Neuronal stem cell (in vitro differentiated cells): ENCODE results near the gene BTBD10. TPM values are rescaled to one million over a fixed set of nuclear protein-coding genes. Genes with fewer than 3 reads are reported as not detected.
A peak's percentile ranks its signal among the peaks of the same experiment; 100 is the strongest.

Experiments
- DNase-seq: peaks from one replicate; pipeline ENCODE4 v3.0.0-alpha.2; 2013; ENCODE audit warnings: low spot score
- H2AFZ ChIP-seq: one replicate; pipeline ENCODE4 v1.6.1; 2013; ENCODE audit warnings: mild to moderate bottlenecking, low read length, inconsistent platforms
- H2AK5ac ChIP-seq: 2 replicates; pipeline ENCODE4 v1.6.1; 2013; ENCODE audit warnings: low read depth, mild to moderate bottlenecking, inconsistent platforms, low read length, moderate library complexity, mixed read lengths
- H2BK120ac ChIP-seq: 2 replicates; pipeline ENCODE4 v1.6.1; 2013; ENCODE audit warnings: low read depth, mild to moderate bottlenecking, inconsistent platforms, low read length, moderate library complexity, mixed read lengths
- H2BK12ac ChIP-seq: one replicate; pipeline ENCODE4 v1.6.1; 2013; ENCODE audit warnings: low read length, inconsistent platforms
- H2BK15ac ChIP-seq: 2 replicates; pipeline ENCODE4 v1.6.1; 2013; ENCODE audit warnings: mild to moderate bottlenecking, low read length, inconsistent platforms, mixed read lengths
- H2BK5ac ChIP-seq: one replicate; pipeline ENCODE4 v1.6.1; 2013; ENCODE audit warnings: inconsistent platforms, mild to moderate bottlenecking, low read length, moderate library complexity
- H3K14ac ChIP-seq: one replicate; pipeline ENCODE4 v1.6.1; 2013; ENCODE audit warnings: low read length, inconsistent platforms
- H3K18ac ChIP-seq: 2 replicates; pipeline ENCODE4 v1.6.1; 2013; ENCODE audit warnings: low read length, inconsistent platforms
- H3K23ac ChIP-seq: 2 replicates; pipeline ENCODE4 v1.6.1; 2013; ENCODE audit warnings: low read depth, mild to moderate bottlenecking, mixed read lengths, low read length, inconsistent platforms; ENCODE audit not compliant: poor library complexity
- H3K27ac ChIP-seq: replicated peaks from 3 replicates; pipeline ENCODE4 v1.5.1; 2013; ENCODE audit warnings: low read length, inconsistent platforms
- H3K27me3 ChIP-seq, 3 experiments: 2 replicates each; pipeline ENCODE4 v1.6.1; 2013; ENCODE audit warnings: low read length in 3 of 3, mild to moderate bottlenecking in 2 of 3, inconsistent platforms in 1 of 3, low read depth in 1 of 3, mixed read lengths in 1 of 3, moderate library complexity in 1 of 3; ENCODE audit not compliant: control insufficient read depth in 3 of 3, insufficient read depth in 3 of 3
- H3K36me3 ChIP-seq, 2 donors: replicated peaks in 1 of 2; 2 replicates each; pipeline ENCODE4 v1.6.1; 2013; ENCODE audit warnings: low read length in 2 of 2; ENCODE audit not compliant: control insufficient read depth in 2 of 2, insufficient read depth in 2 of 2
- H3K4ac ChIP-seq: 2 replicates; pipeline ENCODE4 v1.6.1; 2013; ENCODE audit warnings: inconsistent platforms, mild to moderate bottlenecking, low read length, moderate library complexity
- H3K4me1 ChIP-seq, 2 donors: 1 replicate in 1 of 2; 2 replicates in 1 of 2; pipeline ENCODE4 v1.6.1; 2013; ENCODE audit warnings: low read length in 2 of 2, low read depth in 1 of 2; ENCODE audit not compliant: control insufficient read depth in 2 of 2, insufficient read depth in 1 of 2
- H3K4me2 ChIP-seq: one replicate; pipeline ENCODE4 v1.6.1; 2013; ENCODE audit warnings: mild to moderate bottlenecking, low read length, inconsistent platforms; ENCODE audit not compliant: insufficient read depth, poor library complexity, severe bottlenecking
- H3K4me3 ChIP-seq, 2 donors: 2 replicates each; pipeline ENCODE4 v1.5.1; 2013; ENCODE audit warnings: low read length in 2 of 2, mild to moderate bottlenecking in 2 of 2, inconsistent platforms in 1 of 2, moderate library complexity in 1 of 2
- H3K79me1 ChIP-seq: one replicate; pipeline ENCODE4 v1.6.1; 2013; ENCODE audit warnings: low read depth, mild to moderate bottlenecking, inconsistent platforms, low read length, moderate library complexity
- H3K9ac ChIP-seq: one replicate; pipeline ENCODE4 v1.6.1; 2013; ENCODE audit warnings: mild to moderate bottlenecking, low read depth, low read length, inconsistent platforms; ENCODE audit not compliant: poor library complexity
- H3K9me3 ChIP-seq, 2 donors: replicated peaks in 1 of 2; 2 replicates each; pipeline versions ENCODE3 to v1.6.1; 2013; ENCODE audit warnings: low read length in 2 of 2, mild to moderate bottlenecking in 2 of 2, inconsistent platforms in 1 of 2, low read depth in 1 of 2, mixed read lengths in 1 of 2, moderate library complexity in 1 of 2; ENCODE audit not compliant: control insufficient read depth in 2 of 2, insufficient read depth in 1 of 2
- H4K8ac ChIP-seq: one replicate; pipeline ENCODE4 v1.6.1; 2013; ENCODE audit warnings: low read depth, mild to moderate bottlenecking, inconsistent platforms, low read length, moderate library complexity
- H4K91ac ChIP-seq: one replicate; pipeline ENCODE4 v1.6.1; 2013; ENCODE audit warnings: low read length, low read depth, mild to moderate bottlenecking, inconsistent platforms; ENCODE audit not compliant: poor library complexity
- WGBS, 2 donors: extraction: QIAGEN DNeasy Blood & Tissue Kit; methylation state at CpG; one replicate each; pipeline ENCODE4 v1.1.7; 2013; ENCODE audit warnings: missing lambda C conversion rate in 2 of 2, mixed read lengths in 1 of 2; ENCODE audit not compliant: insufficient read length in 2 of 2, insufficient replicate concordance in 1 of 2; ENCODE audit errors: extremely low coverage in 2 of 2; 5-methylcytosine and 5-hydroxymethylcytosine counted together
- polyA plus RNA-seq, 2 experiments: library from polyadenylated mRNA; stranded (reverse); fragments of 200-250 nt; gene quantifications; one replicate each; pipeline ENCODE4 v1.2.3, GENCODE V29; 2013

Gene BTBD10
- polyA plus RNA-seq (2013, experiment 1 of 2) = 20.7 TPM
- polyA plus RNA-seq (2013, experiment 2 of 2) = 19.8 TPM

DNA sequence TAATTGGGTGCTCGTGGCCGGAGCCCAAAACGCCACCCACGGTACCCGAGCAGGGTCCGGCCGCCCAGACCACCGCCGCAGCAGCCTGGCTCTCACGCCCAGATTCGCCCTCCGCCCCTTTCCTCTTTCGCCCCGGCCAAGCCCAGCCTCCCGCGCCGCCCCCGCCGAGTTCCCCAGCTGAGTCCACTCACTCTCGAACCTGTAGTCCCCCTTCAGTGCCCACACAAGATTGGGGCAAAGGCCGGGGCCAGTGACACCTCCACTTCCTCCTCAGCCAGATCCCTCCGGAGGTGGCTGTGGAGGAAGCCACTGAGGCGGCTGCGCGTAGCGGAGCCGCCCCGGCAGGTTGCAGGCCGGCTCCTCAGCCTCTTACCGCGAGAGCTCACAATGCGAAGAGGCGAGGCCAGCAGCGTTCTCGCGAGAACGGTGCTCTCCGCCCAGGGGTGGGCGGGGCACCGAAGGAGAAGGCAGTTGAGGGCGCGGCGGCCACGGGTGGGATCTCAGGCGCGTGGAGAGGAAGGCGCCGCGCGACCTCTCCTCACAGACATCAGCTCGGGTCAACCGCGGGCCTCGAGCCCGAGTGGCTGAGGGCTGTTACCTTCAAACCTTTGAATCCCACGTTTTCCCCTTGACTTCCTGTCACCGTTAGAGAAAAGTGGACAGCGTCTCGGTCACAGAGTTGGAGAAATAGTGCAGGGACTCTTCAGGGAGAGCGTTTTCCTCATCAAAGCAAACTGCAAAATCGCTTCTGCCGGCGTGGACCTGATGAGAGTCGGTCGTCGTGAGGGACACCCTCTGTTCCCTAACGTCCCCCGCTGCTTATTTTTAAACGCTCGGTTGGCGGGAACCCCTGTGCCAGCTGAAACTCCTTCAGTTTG is at the start of gene BTBD10:
TSS of gene BTBD10 (minus strand) at position 322 of the 878 bp plus-strand sequence. CDS start 18,098 bp downstream, outside the sequence.
- peak; percentile 90 for DNase-seq
- Histone ChIP-seq H3K36me3 (no peaks in the 10 kb centered on the region), H3K4me2 (peak within 1 kb of the TSS; percentile 83), H3K4me3 (peak within 1 kb of the TSS; percentile 87 to 99), H3K14ac (peak within 1 kb of the TSS; percentile 79), H3K9me3 (no peaks in the 10 kb centered on the region), H3K9ac (peak within 1 kb of the TSS; percentile 84), H3K27me3 (peaks cover 0 to 6% (median 0%) of the 10 kb centered on the region in 3 experiments), H3K27ac (peak within 1 kb of the TSS; percentile 83), H2BK15ac (no peak within 1 kb of the TSS), H2BK12ac (no peak within 1 kb of the TSS), H2BK5ac (no peak within 1 kb of the TSS), H3K4me1 (peaks cover 4 to 7% of the 10 kb centered on the region in 2 donors), H3K79me1 (no peaks in the 10 kb centered on the region), H3K18ac (peak within 1 kb of the TSS; percentile 93), H3K4ac (no peak within 1 kb of the TSS), H4K91ac (no peak within 1 kb of the TSS), H2AK5ac (no peak within 1 kb of the TSS), H2BK120ac (no peak within 1 kb of the TSS), H3K23ac (peak within 1 kb of the TSS; percentile 92), H2AFZ (peak within 1 kb of the TSS; percentile 100), H4K8ac (no peak within 1 kb of the TSS)
- no CpG with 5 or more reads among the region's 71 CpGs for WGBS, 2 donors

DNA sequence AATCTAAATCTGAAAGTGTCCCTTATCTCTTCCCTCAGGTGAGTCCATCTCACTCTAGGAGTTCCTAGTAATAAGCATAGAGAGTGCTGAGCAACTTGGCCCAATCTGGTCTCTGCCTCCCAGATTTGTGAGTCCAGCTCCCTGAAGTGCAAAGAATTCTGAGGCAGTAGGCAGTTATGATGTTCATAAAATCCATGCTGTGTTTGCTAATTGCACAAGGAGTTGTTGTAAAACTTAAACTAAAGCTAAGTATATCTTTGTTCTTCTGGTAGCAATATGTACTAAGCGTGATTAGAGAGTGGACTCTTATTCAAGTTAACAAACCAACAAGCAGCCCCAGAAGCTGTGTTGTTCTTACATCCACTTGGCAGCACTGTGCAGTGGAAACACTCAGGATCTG is 40.4 kb upstream of the BTBD10 start:
- Histone ChIP-seq H2AFZ (no peak overlapping the region), H2BK15ac (no peak overlapping the region), H2BK5ac (no peak overlapping the region), H3K27ac (no peak overlapping the region), H3K4me3 (no peak overlapping the region), H2BK12ac (no peak overlapping the region), H3K36me3 (no peaks in the 10 kb centered on the region), H3K18ac (no peak overlapping the region), H3K14ac (no peak overlapping the region), H3K4me2 (no peak overlapping the region), H2BK120ac (no peak overlapping the region), H3K79me1 (no peaks in the 10 kb centered on the region), H3K4ac (no peak overlapping the region), H4K8ac (no peak overlapping the region), H3K4me1 (no peaks in the 10 kb centered on the region), H3K9ac (no peak overlapping the region), H3K27me3 (no peaks in the 10 kb centered on the region), H2AK5ac (no peak overlapping the region), H4K91ac (no peak overlapping the region), H3K9me3 (no peaks in the 10 kb centered on the region), H3K23ac (no peak overlapping the region)
- no CpG with 5 or more reads among the region's 1 CpG for WGBS, 2 donors
- DNase-seq = no peak

DNA sequence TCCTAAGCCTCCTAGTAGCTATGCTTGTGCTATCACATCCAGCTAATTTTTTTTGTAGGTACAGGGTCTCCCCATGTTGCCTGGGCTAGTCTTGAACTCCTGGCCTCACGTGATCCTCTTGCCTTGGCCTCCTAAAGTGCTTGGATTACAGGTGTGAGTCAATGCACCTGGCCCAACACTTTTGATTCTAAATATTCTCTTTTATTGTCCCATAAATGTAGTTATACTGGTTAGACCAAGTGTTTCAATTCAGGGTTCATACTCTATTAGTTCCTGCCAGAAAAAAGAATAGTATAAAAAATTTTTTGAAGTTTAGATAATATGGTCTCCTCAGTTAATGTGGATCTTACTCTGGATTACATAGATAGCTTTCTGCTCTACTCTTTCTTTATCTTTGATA is 39.5 kb upstream of the BTBD10 start:
- H4K91ac ChIP-seq = no peak overlapping the region
- H3K27ac ChIP-seq = no peak overlapping the region
- no peaks in the 10 kb centered on the region for H3K79me1 ChIP-seq
- no peak overlapping the region for H3K4me3 ChIP-seq
- no peak overlapping the region for H2BK12ac ChIP-seq
- DNase-seq = no peak
- H3K23ac ChIP-seq = no peak overlapping the region
- H2BK120ac ChIP-seq = no peak overlapping the region
- no peaks in the 10 kb centered on the region for H3K9me3 ChIP-seq
- no peaks in the 10 kb centered on the region for H3K4me1 ChIP-seq
- no peak overlapping the region for H4K8ac ChIP-seq
- no peak overlapping the region for H2BK15ac ChIP-seq
- no peak overlapping the region for H2AFZ ChIP-seq
- no peak overlapping the region for H3K18ac ChIP-seq
- no peak overlapping the region for H3K9ac ChIP-seq
- H3K4me2 ChIP-seq = no peak overlapping the region
- no peak overlapping the region for H3K14ac ChIP-seq
- H3K4ac ChIP-seq = no peak overlapping the region
- H2BK5ac ChIP-seq = no peak overlapping the region
- WGBS, 2 donors = no CpG with 5 or more reads among the region's 1 CpG
- H3K36me3 ChIP-seq = no peaks in the 10 kb centered on the region
- H2AK5ac ChIP-seq = no peak overlapping the region
- no peaks in the 10 kb centered on the region for H3K27me3 ChIP-seq

DNA sequence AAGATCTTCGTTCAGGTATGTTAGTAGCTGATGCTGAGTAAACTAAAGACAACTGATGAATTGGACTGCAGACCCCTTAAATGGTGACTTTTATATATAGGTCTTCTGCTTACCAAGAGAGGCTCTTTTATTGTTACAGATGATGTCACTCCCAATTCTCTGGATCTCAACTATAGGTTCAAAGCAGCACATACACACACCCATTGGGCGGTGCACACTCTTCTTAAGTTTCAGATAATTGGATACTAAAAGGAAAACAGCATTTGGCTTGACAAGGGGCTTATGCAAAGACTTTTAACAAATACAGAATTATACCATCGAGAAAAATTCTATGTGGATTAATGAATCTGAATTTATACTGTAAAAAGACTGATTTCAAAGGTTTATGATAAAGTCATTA is 32.9 kb upstream of the BTBD10 start, which contains the start of gene PTH:
TSS of gene PTH (minus strand) at position 69 of the 400 bp plus-strand sequence. CDS start 3,142 bp downstream, outside the sequence.
- Histone ChIP-seq H3K4me1 (peaks cover 0 to 2% of the 10 kb centered on the region in 2 donors), H3K4me3 (no peak within 1 kb of the TSS), H3K4ac (no peak within 1 kb of the TSS), H3K4me2 (no peak within 1 kb of the TSS), H3K79me1 (no peaks in the 10 kb centered on the region), H3K14ac (no peak within 1 kb of the TSS), H3K36me3 (no peaks in the 10 kb centered on the region), H3K27ac (no peak within 1 kb of the TSS), H4K8ac (no peak within 1 kb of the TSS), H3K27me3 (peaks cover 0 to 3% (median 0%) of the 10 kb centered on the region in 3 experiments), H3K18ac (no peak within 1 kb of the TSS), H2AFZ (no peak within 1 kb of the TSS), H3K23ac (no peak within 1 kb of the TSS), H3K9ac (no peak within 1 kb of the TSS), H2AK5ac (no peak within 1 kb of the TSS), H2BK5ac (no peak within 1 kb of the TSS), H2BK15ac (no peak within 1 kb of the TSS), H4K91ac (no peak within 1 kb of the TSS), H3K9me3 (no peaks in the 10 kb centered on the region), H2BK120ac (no peak within 1 kb of the TSS), H2BK12ac (no peak within 1 kb of the TSS)
- no peak for DNase-seq
- no CpG with 5 or more reads among the region's 3 CpGs for WGBS, 2 donors
